Measurements from ENCODE around the gene U2AF1L4. TPM values are rescaled to one million over a fixed set of nuclear protein-coding genes. Genes with fewer than 3 reads are reported as not detected.

U2AF1L4 gene
- total and polyA plus RNA-seq, 10 of the 15 experiments (the other 5 are each of a cell fraction or from before 2014, with no cell fraction given) = 7.9 to 21.6 (median 15.1) TPM

DNA sequence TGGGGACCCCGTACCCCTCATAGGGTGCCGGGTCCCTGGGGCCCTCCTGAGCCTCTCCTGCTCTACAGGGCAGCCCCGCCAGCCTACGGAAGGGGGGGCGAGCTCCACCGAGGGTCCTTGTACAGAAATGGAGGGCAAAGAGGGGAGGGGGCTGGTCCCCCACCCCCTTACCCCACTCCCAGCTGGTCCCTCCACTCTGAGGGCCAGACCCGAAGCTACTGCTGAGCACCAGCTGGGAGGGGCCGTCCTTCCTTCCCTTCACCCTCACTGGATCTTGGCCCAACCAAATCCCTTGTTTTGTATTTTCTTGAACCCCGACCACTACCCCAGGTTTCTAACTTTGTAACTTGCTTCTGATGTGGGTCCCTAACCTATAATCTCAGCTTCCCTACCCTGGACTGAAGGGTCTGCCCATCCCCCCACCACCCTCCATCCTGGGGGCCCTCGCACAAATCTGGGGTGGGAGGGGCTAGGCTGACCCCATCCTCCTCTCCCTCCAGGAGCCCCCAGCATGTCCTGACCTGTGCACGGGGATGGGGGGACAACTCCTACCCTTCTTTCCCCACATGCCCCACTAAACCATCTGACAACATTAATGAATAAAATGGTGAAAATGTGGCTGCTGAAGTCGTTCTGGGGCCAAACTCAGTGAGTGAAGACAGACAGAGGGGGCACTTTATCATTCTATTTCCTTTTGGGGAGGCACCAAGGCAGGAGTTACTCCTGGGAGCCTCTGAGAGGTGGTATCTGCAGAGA lies 43.2 kb upstream of the U2AF1L4 start:
- ChIA-PET POLR2A (no interaction called here), SMC1A (ENCODE audit: uncharacterized antibody, unreplicated experiment) (no interaction called here), RAD21 (ENCODE audit: unreplicated experiment) (no interaction called here), CTCF (interaction anchor here (1.5 to 3.1 kb wide), 2 partner anchors 12 to 94 kb away, joined by 3 to 12 read pairs; no protein-coding TSS in a partner anchor)
- no peaks in the 10 kb centered on the region for H3K79me2 ChIP-seq (ENCODE audit: control insufficient read depth, insufficient read depth, low read length)
- H4K20me1 ChIP-seq (ENCODE audit: control insufficient read depth, insufficient read depth) = no peaks in the 10 kb centered on the region
- no peaks in the 10 kb centered on the region for H3K36me3 ChIP-seq (ENCODE audit: control insufficient read depth in 2 of 2, insufficient read depth in 2 of 2, low read length in 1 of 2)
- DNase-seq (ENCODE audit: low read depth, low spot score) (no peak), FAIRE-seq (no peak), ATAC-seq (no peak)
- no peak overlapping the region for H2AFZ ChIP-seq (ENCODE audit: control insufficient read depth, low read depth, low read length)
- H3K4me2 ChIP-seq (ENCODE audit: control insufficient read depth, insufficient read depth) = no peak overlapping the region
- TF ChIP-seq ZZZ3 (IDR thresholded peaks at IDR 0.05; ENCODE audit: control insufficient read depth, insufficient read length, low read depth) = no peak
- TF ChIP-seq MXI1 (IDR thresholded peaks at IDR 0.05; ENCODE audit: low read depth, low read length) = no peak
- TF ChIP-seq ZNF24 (IDR thresholded peaks at IDR 0.05) = no peak
- TF ChIP-seq NFYB (IDR thresholded peaks at IDR 0.05; ENCODE audit: insufficient read depth, low read depth, low read length) = no peak
- intact Hi-C loops (cut with micrococcal nuclease; ENCODE audit: unreplicated experiment) = no loop called here
- no peak overlapping the region for H3K4me3 ChIP-seq
- 56% methylated on average over 12 of the region's 12 CpGs for WGBS (ENCODE audit: insufficient coverage, insufficient replicate concordance, low lambda C conversion rate, missing lambda C conversion rate)
- no peak overlapping the region for H3K27ac ChIP-seq (ENCODE audit: control insufficient read depth, insufficient read depth)
- BruUV-seq (replicated peaks) = no TSS peak
- no peaks in the 10 kb centered on the region; a peak in 1 of 4 replicates for H3K27me3 ChIP-seq (replicated peaks in 1 of 2; ENCODE audit: control insufficient read depth in 2 of 2, insufficient read depth in 2 of 2, low read length in 1 of 2)
- in situ Hi-C loops (cut with MboI) = no loop called here
- H3K4me1 ChIP-seq (ENCODE audit: control insufficient read depth, insufficient read depth, low read length) = no peaks in the 10 kb centered on the region
- no peaks in the 10 kb centered on the region for H3K9me3 ChIP-seq (replicated peaks; ENCODE audit: control insufficient read depth, insufficient read depth, low read length)
- no peak overlapping the region for H3K9ac ChIP-seq (ENCODE audit: control insufficient read depth, insufficient read depth, low read length)

DNA sequence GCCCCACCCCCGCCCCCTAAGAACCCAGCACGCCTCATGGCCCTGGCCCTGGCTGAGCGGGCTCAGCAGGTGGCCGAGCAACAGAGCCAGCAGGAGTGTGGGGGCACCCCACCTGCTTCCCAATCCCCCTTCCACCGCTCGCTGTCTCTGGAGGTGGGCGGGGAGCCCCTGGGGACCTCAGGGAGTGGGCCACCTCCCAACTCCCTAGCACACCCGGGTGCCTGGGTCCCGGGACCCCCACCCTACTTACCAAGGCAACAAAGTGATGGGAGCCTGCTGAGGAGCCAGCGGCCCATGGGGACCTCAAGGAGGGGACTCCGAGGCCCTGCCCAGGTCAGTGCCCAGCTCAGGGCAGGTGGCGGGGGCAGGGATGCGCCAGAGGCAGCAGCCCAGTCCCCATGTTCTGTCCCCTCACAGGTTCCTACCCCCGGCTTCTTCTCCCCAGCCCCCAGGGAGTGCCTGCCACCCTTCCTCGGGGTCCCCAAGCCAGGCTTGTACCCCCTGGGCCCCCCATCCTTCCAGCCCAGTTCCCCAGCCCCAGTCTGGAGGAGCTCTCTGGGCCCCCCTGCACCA lies 42.1 kb upstream of the U2AF1L4 start:
- in situ Hi-C loops (cut with MboI) (no loop called here), intact Hi-C loops (cut with micrococcal nuclease; ENCODE audit: unreplicated experiment) (no loop called here)
- no peak overlapping the region for H3K4me2 ChIP-seq (ENCODE audit: control insufficient read depth, insufficient read depth)
- H3K27me3 ChIP-seq (replicated peaks in 1 of 2; ENCODE audit: control insufficient read depth in 2 of 2, insufficient read depth in 2 of 2, low read length in 1 of 2) = no peaks in the 10 kb centered on the region
- POLR2A ChIA-PET = no interaction called here
- FAIRE-seq (no peak), ATAC-seq (no peak), DNase-seq (ENCODE audit: low read depth, low spot score) (no peak)
- CTCF ChIA-PET = interaction anchor here (3.1 kb wide), 1 partner anchor 93 kb away, joined by 12 read pairs; no protein-coding TSS in a partner anchor
- RAD21 ChIA-PET (ENCODE audit: unreplicated experiment) = interaction anchor here (0.6 kb wide), 1 partner anchor 96 kb away, joined by 4 read pairs; no protein-coding TSS in a partner anchor
- no peaks in the 10 kb centered on the region for H3K36me3 ChIP-seq (ENCODE audit: control insufficient read depth in 2 of 2, insufficient read depth in 2 of 2, low read length in 1 of 2)
- no peaks in the 10 kb centered on the region for H3K4me1 ChIP-seq (ENCODE audit: control insufficient read depth, insufficient read depth, low read length)
- H2AFZ ChIP-seq (ENCODE audit: control insufficient read depth, low read depth, low read length) = no peak overlapping the region
- no peaks in the 10 kb centered on the region for H3K79me2 ChIP-seq (ENCODE audit: control insufficient read depth, insufficient read depth, low read length)
- no peaks in the 10 kb centered on the region for H4K20me1 ChIP-seq (ENCODE audit: control insufficient read depth, insufficient read depth)
- BruUV-seq (replicated peaks) = no TSS peak
- H3K9me3 ChIP-seq (replicated peaks; ENCODE audit: control insufficient read depth, insufficient read depth, low read length) = no peaks in the 10 kb centered on the region
- H3K4me3 ChIP-seq = no peak overlapping the region
- SMC1A ChIA-PET (ENCODE audit: uncharacterized antibody, unreplicated experiment) = no interaction called here
- 64% methylated on average over 11 of the region's 15 CpGs for WGBS (ENCODE audit: insufficient coverage, insufficient replicate concordance, low lambda C conversion rate, missing lambda C conversion rate)
- H3K27ac ChIP-seq (ENCODE audit: control insufficient read depth, insufficient read depth) = no peak overlapping the region
- no peak overlapping the region for H3K9ac ChIP-seq (ENCODE audit: control insufficient read depth, insufficient read depth, low read length)
- TF ChIP-seq IRF4 (IDR thresholded peaks at IDR 0.05; ENCODE audit: low read depth, low read length) (no peak), ZNF274 (IDR thresholded peaks at IDR 0.05; ENCODE audit: insufficient read depth, insufficient read length) (no peak), SMAD5 (IDR thresholded peaks at IDR 0.05; ENCODE audit: low read depth) (no peak)
- TF ChIP-seq, protein P1, sequence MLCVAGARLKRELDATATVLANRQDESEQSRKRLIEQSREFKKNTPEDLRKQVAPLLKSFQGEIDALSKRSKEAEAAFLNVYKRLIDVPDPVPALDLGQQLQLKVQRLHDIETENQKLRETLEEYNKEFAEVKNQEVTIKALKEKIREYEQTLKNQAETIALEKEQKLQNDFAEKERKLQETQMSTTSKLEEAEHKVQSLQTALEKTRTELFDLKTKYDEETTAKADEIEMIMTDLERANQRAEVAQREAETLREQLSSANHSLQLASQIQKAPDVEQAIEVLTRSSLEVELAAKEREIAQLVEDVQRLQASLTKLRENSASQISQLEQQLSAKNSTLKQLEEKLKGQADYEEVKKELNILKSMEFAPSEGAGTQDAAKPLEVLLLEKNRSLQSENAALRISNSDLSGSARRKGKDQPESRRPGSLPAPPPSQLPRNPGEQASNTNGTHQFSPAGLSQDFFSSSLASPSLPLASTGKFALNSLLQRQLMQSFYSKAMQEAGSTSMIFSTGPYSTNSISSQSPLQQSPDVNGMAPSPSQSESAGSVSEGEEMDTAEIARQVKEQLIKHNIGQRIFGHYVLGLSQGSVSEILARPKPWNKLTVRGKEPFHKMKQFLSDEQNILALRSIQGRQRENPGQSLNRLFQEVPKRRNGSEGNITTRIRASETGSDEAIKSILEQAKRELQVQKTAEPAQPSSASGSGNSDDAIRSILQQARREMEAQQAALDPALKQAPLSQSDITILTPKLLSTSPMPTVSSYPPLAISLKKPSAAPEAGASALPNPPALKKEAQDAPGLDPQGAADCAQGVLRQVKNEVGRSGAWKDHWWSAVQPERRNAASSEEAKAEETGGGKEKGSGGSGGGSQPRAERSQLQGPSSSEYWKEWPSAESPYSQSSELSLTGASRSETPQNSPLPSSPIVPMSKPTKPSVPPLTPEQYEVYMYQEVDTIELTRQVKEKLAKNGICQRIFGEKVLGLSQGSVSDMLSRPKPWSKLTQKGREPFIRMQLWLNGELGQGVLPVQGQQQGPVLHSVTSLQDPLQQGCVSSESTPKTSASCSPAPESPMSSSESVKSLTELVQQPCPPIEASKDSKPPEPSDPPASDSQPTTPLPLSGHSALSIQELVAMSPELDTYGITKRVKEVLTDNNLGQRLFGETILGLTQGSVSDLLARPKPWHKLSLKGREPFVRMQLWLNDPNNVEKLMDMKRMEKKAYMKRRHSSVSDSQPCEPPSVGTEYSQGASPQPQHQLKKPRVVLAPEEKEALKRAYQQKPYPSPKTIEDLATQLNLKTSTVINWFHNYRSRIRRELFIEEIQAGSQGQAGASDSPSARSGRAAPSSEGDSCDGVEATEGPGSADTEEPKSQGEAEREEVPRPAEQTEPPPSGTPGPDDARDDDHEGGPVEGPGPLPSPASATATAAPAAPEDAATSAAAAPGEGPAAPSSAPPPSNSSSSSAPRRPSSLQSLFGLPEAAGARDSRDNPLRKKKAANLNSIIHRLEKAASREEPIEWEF (IDR thresholded peaks at IDR 0.05; ENCODE audit: insufficient replicate concordance, low read depth, low read length) = no peak

Data from GM12878 (cell line).